Loucy (cell line): ENCODE data around the gene TMEM108.

Source experiments
- H2AFZ ChIP-seq: fragments of 200-600 bp; sonication (generic); 2 replicates; pipeline ENCODE4 v1.6.0; 2016; ENCODE audit warnings: antibody characterized with exemption, mild to moderate bottlenecking, low read length, moderate library complexity
- H3F3A ChIP-seq: fragments of 200-600 bp; 2 replicates; pipeline ENCODE4 v1.6.0; 2016; ENCODE audit warnings: antibody characterized with exemption, low read depth, mild to moderate bottlenecking
- H3K27me3 ChIP-seq: fragments of 200-600 bp; sonication (generic); 2 replicates; pipeline ENCODE4 v1.6.1; 2014; ENCODE audit warnings: low read length, mild to moderate bottlenecking; ENCODE audit not compliant: insufficient read depth, poor library complexity, severe bottlenecking
- H3K36me3 ChIP-seq: fragments of 200-600 bp; sonication (generic); 2 replicates; pipeline ENCODE4 v1.6.1; 2016; ENCODE audit warnings: low read length; ENCODE audit not compliant: insufficient read depth
- H3K4me1 ChIP-seq: fragments of 200-600 bp; sonication (generic); 2 replicates; pipeline ENCODE4 v1.5.1; 2014; ENCODE audit warnings: low read length, mild to moderate bottlenecking; ENCODE audit not compliant: insufficient read depth, poor library complexity, severe bottlenecking
- H3K4me2 ChIP-seq: fragments of 200-600 bp; sonication (generic); 2 replicates; pipeline ENCODE4 v1.6.0; 2014; ENCODE audit warnings: antibody characterized with exemption, low read length, low read depth, mild to moderate bottlenecking; ENCODE audit not compliant: poor library complexity, severe bottlenecking
- H3K4me3 ChIP-seq: fragments of 200-600 bp; sonication (generic); 2 replicates; pipeline ENCODE4 v1.5.1; 2014; ENCODE audit warnings: low read length, mild to moderate bottlenecking, mixed read lengths; ENCODE audit not compliant: poor library complexity, severe bottlenecking
- H3K79me2 ChIP-seq: fragments of 200-600 bp; sonication (generic); 2 replicates; pipeline ENCODE4 v1.6.1; 2014; ENCODE audit warnings: low read length; ENCODE audit not compliant: insufficient read depth
- H3K9ac ChIP-seq: fragments of 200-600 bp; sonication (generic); 2 replicates; pipeline ENCODE4 v1.6.0; 2014; ENCODE audit warnings: mild to moderate bottlenecking, low read depth, low read length, moderate library complexity; ENCODE audit not compliant: poor library complexity, severe bottlenecking
- H3K9me2 ChIP-seq: fragments of 200-600 bp; sonication (generic); replicated peaks from 2 replicates; pipeline ENCODE4 v1.6.1; 2016; ENCODE audit warnings: low read depth, low read length, mixed read lengths
- H3K9me3 ChIP-seq: fragments of 200-600 bp; sonication (generic); 2 replicates; pipeline ENCODE4 v1.6.1; 2014; ENCODE audit warnings: mild to moderate bottlenecking, antibody characterized with exemption, low read length, low read depth; ENCODE audit not compliant: insufficient read depth
- H4K20me1 ChIP-seq: fragments of 200-600 bp; sonication (generic); 2 replicates; pipeline ENCODE4 v1.6.0; 2014; ENCODE audit warnings: antibody characterized with exemption, low read length, mild to moderate bottlenecking; ENCODE audit not compliant: insufficient read depth, poor library complexity, severe bottlenecking
- CTCF ChIP-seq: fragments of 200-600 bp; sonication (generic); conservative IDR thresholded peaks from 2 replicates; pipeline ENCODE4 v1.5.1; 2014; ENCODE audit warnings: mild to moderate bottlenecking, antibody characterized with exemption, low read length
- EZH2phosphoT487 ChIP-seq: fragments of 200-600 bp; IDR thresholded peaks from 2 replicates; pipeline ENCODE4 v1.6.1; 2018; ENCODE audit warnings: antibody characterized with exemption, mild to moderate bottlenecking, moderate library complexity, borderline replicate concordance

The TMEM108 gene

GRCh38 chr3:133379926-133380325 is 341.7 kb downstream of the TMEM108 start:
- Histone ChIP-seq H3K4me2 (no peak overlapping the region), H4K20me1 (no peaks in the 10 kb centered on the region), H3K4me1 (no peaks in the 10 kb centered on the region), H3K9ac (no peak overlapping the region), H2AFZ (no peak overlapping the region), H3K9me3 (no peaks in the 10 kb centered on the region), H3K9me2 (no peaks in the 10 kb centered on the region), H3K79me2 (no peaks in the 10 kb centered on the region), H3K27me3 (no peaks in the 10 kb centered on the region), H3K4me3 (no peak overlapping the region), H3K36me3 (no peaks in the 10 kb centered on the region), H3F3A (no peaks in the 10 kb centered on the region)
- TF ChIP-seq CTCF (no peak), EZH2phosphoT487 (no peak)

- Histone ChIP-seq H3K27me3 (no peaks in the 10 kb centered on the region), H2AFZ (no peak overlapping the region), H3F3A (no peaks in the 10 kb centered on the region), H3K36me3 (no peaks in the 10 kb centered on the region), H4K20me1 (no peaks in the 10 kb centered on the region), H3K4me3 (no peak overlapping the region), H3K9me3 (no peaks in the 10 kb centered on the region), H3K79me2 (no peaks in the 10 kb centered on the region), H3K4me2 (no peak overlapping the region), H3K9ac (no peak overlapping the region), H3K9me2 (no peaks in the 10 kb centered on the region), H3K4me1 (no peaks in the 10 kb centered on the region)
- TF ChIP-seq EZH2phosphoT487: no peak
- no peak for TF ChIP-seq CTCF
Observed at GRCh38 chr3:133380481-133381225, 342.5 kb downstream of the TMEM108 start.

DNA sequence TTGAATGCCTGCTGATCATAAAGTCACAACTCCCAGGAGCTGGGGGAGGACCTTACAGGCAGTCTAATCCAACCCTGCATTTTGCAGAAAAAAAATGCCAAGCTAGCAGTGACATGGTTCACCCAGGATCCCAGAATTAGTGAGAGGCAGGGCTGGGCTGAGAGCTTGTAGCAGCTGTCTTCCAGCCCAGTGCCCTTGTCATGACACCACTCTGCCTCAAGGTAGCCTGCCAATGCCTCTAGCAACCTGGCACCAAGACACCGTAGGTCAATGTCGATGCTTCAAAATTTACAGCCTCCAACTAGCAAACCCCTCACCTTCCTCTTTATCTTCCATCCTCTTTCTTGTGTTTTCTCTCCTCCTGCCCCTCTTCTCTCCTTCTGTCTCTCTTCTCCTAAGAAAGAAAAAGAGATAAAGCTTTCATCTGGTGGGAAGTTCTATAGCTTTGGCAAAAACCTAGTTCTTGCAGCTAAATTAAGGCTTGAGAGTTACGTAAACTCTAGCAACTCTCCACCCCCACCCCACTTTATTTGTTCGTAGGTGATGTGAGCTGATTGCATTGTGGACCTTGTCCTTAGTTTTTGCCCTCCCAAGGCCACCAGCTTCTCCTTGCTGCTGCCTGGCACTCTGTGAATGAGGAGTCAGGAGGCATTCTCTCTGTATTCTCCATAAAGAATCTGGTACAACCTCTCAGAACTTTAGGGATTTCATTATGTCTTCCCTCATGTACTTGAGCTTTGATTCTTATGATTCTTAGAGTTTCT is 343.3 kb downstream of the TMEM108 start:
- Histone ChIP-seq H3K27me3 (no peaks in the 10 kb centered on the region), H3K79me2 (no peaks in the 10 kb centered on the region), H3K9me3 (no peaks in the 10 kb centered on the region), H3K4me2 (no peak overlapping the region), H3F3A (no peaks in the 10 kb centered on the region), H3K4me3 (no peak overlapping the region), H3K36me3 (no peaks in the 10 kb centered on the region), H3K9ac (no peak overlapping the region), H2AFZ (no peak overlapping the region), H4K20me1 (no peaks in the 10 kb centered on the region), H3K9me2 (no peaks in the 10 kb centered on the region), H3K4me1 (no peaks in the 10 kb centered on the region)
- TF ChIP-seq CTCF: no peak
- TF ChIP-seq EZH2phosphoT487: no peak
